Measurements from ENCODE around the gene FAM13C. TPM values are rescaled to one million over a fixed set of nuclear protein-coding genes. Genes with fewer than 3 reads are reported as not detected.

Gene FAM13C
- total RNA-seq, 2 donors from 2014 or later = not detected

GRCh38 chr10:59279991-59280505 is 82.3 kb downstream of the FAM13C start:
- H3K27ac Mint-ChIP-seq = no peak overlapping the region
- ATAC-seq (replicated peaks in 1 of 2) = no peak
- H3K27me3 Mint-ChIP-seq (ENCODE audit: low read depth) = peaks cover 8% of the 10 kb centered on the region
- no peak overlapping the region for H3K4me3 Mint-ChIP-seq
- H3K4me1 Mint-ChIP-seq (ENCODE audit: low read depth) = no peaks in the 10 kb centered on the region
- no peaks in the 10 kb centered on the region for H3K36me3 Mint-ChIP-seq (ENCODE audit: insufficient read depth in 2 of 2)
- DNase-seq = no peak
- peaks cover 2% of the 10 kb centered on the region in 2 donors for H3K9me3 Mint-ChIP-seq

GRCh38 chr10:59279476-59279875 is 82.9 kb downstream of the FAM13C start:
- no peak for ATAC-seq (replicated peaks in 1 of 2)
- peaks cover 3% of the 10 kb centered on the region for H3K27me3 Mint-ChIP-seq (ENCODE audit: low read depth)
- no peaks in the 10 kb centered on the region for H3K9me3 Mint-ChIP-seq
- no peak for DNase-seq
- no peak overlapping the region for H3K4me3 Mint-ChIP-seq
- no peak overlapping the region for H3K27ac Mint-ChIP-seq
- H3K4me1 Mint-ChIP-seq (ENCODE audit: low read depth) = no peaks in the 10 kb centered on the region
- no peaks in the 10 kb centered on the region for H3K36me3 Mint-ChIP-seq (ENCODE audit: insufficient read depth in 2 of 2)

GRCh38 chr10:59276919-59277318 is 85.4 kb downstream of the FAM13C start:
- DNase-seq = no peak
- H3K36me3 Mint-ChIP-seq (ENCODE audit: insufficient read depth in 2 of 2) = no peaks in the 10 kb centered on the region

GRCh38 chr10:59276133-59276532 is 86.2 kb downstream of the FAM13C start:
- Mint-ChIP-seq H3K27me3 (ENCODE audit: low read depth) (no peaks in the 10 kb centered on the region), H3K9me3 (no peaks in the 10 kb centered on the region), H3K27ac (no peak overlapping the region), H3K36me3 (ENCODE audit: insufficient read depth in 2 of 2) (no peaks in the 10 kb centered on the region), H3K4me3 (no peak overlapping the region), H3K4me1 (ENCODE audit: low read depth) (no peaks in the 10 kb centered on the region)
- no peak for ATAC-seq (replicated peaks in 1 of 2)
- no peak for DNase-seq

More at GRCh38 chr10:59276919-59277318, 85.4 kb downstream of the FAM13C start:
- no peak for ATAC-seq (replicated peaks in 1 of 2)
- H3K9me3 Mint-ChIP-seq = no peaks in the 10 kb centered on the region
- no peak overlapping the region for H3K4me3 Mint-ChIP-seq
- no peaks in the 10 kb centered on the region for H3K4me1 Mint-ChIP-seq (ENCODE audit: low read depth)
- H3K27me3 Mint-ChIP-seq (ENCODE audit: low read depth) = no peaks in the 10 kb centered on the region
- H3K27ac Mint-ChIP-seq = no peak overlapping the region

GRCh38 chr10:59273445-59273844 is 88.9 kb downstream of the FAM13C start:
- Mint-ChIP-seq H3K9me3 (no peaks in the 10 kb centered on the region), H3K27me3 (ENCODE audit: low read depth) (no peaks in the 10 kb centered on the region), H3K27ac (no peak overlapping the region), H3K4me1 (ENCODE audit: low read depth) (no peaks in the 10 kb centered on the region), H3K4me3 (no peak overlapping the region), H3K36me3 (ENCODE audit: insufficient read depth in 2 of 2) (no peaks in the 10 kb centered on the region)
- DNase-seq (no peak), ATAC-seq (replicated peaks in 1 of 2) (no peak)

- Mint-ChIP-seq H3K36me3 (ENCODE audit: insufficient read depth in 2 of 2) (no peaks in the 10 kb centered on the region), H3K9me3 (peaks cover 0 to 2% of the 10 kb centered on the region in 2 donors), H3K4me1 (ENCODE audit: low read depth) (no peaks in the 10 kb centered on the region), H3K27ac (no peak overlapping the region), H3K27me3 (ENCODE audit: low read depth) (no peaks in the 10 kb centered on the region), H3K4me3 (no peak overlapping the region)
- no peak for ATAC-seq (replicated peaks in 1 of 2)
- no peak for DNase-seq
Measured at GRCh38 chr10:59272061-59272460, 90.3 kb downstream of the FAM13C start.

GRCh38 chr10:59271160-59271559 is 91.2 kb downstream of the FAM13C start:
- Mint-ChIP-seq H3K4me3 (no peak overlapping the region), H3K36me3 (ENCODE audit: insufficient read depth in 2 of 2) (no peaks in the 10 kb centered on the region), H3K9me3 (peaks cover 0 to 2% of the 10 kb centered on the region in 2 donors), H3K4me1 (ENCODE audit: low read depth) (no peaks in the 10 kb centered on the region), H3K27me3 (ENCODE audit: low read depth) (no peaks in the 10 kb centered on the region), H3K27ac (no peak overlapping the region)
- DNase-seq (no peak), ATAC-seq (replicated peaks in 1 of 2) (no peak)

- Mint-ChIP-seq H3K27ac (no peak overlapping the region), H3K36me3 (ENCODE audit: insufficient read depth in 2 of 2) (no peaks in the 10 kb centered on the region), H3K9me3 (peaks cover 0 to 2% of the 10 kb centered on the region in 2 donors), H3K27me3 (ENCODE audit: low read depth) (no peaks in the 10 kb centered on the region), H3K4me3 (no peak overlapping the region), H3K4me1 (ENCODE audit: low read depth) (no peaks in the 10 kb centered on the region)
- DNase-seq (no peak), ATAC-seq (replicated peaks in 1 of 2) (no peak)
Measured at GRCh38 chr10:59270492-59270891, 91.9 kb downstream of the FAM13C start.

- DNase-seq (no peak), ATAC-seq (replicated peaks in 1 of 2) (no peak)
- Mint-ChIP-seq H3K36me3 (ENCODE audit: insufficient read depth in 2 of 2) (no peaks in the 10 kb centered on the region), H3K4me1 (ENCODE audit: low read depth) (no peaks in the 10 kb centered on the region), H3K4me3 (no peak overlapping the region), H3K27ac (no peak overlapping the region), H3K9me3 (peaks cover 0 to 2% of the 10 kb centered on the region in 2 donors), H3K27me3 (ENCODE audit: low read depth) (no peaks in the 10 kb centered on the region)
Measured at GRCh38 chr10:59269651-59270050, 92.7 kb downstream of the FAM13C start.

GRCh38 chr10:59268460-59268859 is 93.9 kb downstream of the FAM13C start:
- H3K9me3 Mint-ChIP-seq = peaks cover 0 to 2% of the 10 kb centered on the region in 2 donors
- H3K27me3 Mint-ChIP-seq (ENCODE audit: low read depth) = no peaks in the 10 kb centered on the region
- no peak overlapping the region for H3K27ac Mint-ChIP-seq
- H3K4me3 Mint-ChIP-seq = no peak overlapping the region
- H3K36me3 Mint-ChIP-seq (ENCODE audit: insufficient read depth in 2 of 2) = no peaks in the 10 kb centered on the region
- no peaks in the 10 kb centered on the region for H3K4me1 Mint-ChIP-seq (ENCODE audit: low read depth)
- ATAC-seq (replicated peaks in 1 of 2) (no peak), DNase-seq (no peak)

- ATAC-seq (replicated peaks in 1 of 2) = no peak
- H3K27ac Mint-ChIP-seq = no peak overlapping the region
- no peaks in the 10 kb centered on the region for H3K4me1 Mint-ChIP-seq (ENCODE audit: low read depth)
- H3K27me3 Mint-ChIP-seq (ENCODE audit: low read depth) = no peaks in the 10 kb centered on the region
- H3K36me3 Mint-ChIP-seq (ENCODE audit: insufficient read depth in 2 of 2) = no peaks in the 10 kb centered on the region
- no peak overlapping the region for H3K4me3 Mint-ChIP-seq
- peaks cover 0 to 2% of the 10 kb centered on the region in 2 donors for H3K9me3 Mint-ChIP-seq
- DNase-seq = no peak
Measured at GRCh38 chr10:59266321-59266720, 96.0 kb downstream of the FAM13C start.

- Mint-ChIP-seq H3K27me3 (ENCODE audit: low read depth) (no peaks in the 10 kb centered on the region), H3K4me3 (no peak overlapping the region), H3K36me3 (ENCODE audit: insufficient read depth in 2 of 2) (no peaks in the 10 kb centered on the region), H3K4me1 (ENCODE audit: low read depth) (no peaks in the 10 kb centered on the region), H3K9me3 (peaks cover 2% of the 10 kb centered on the region in 2 donors), H3K27ac (no peak overlapping the region)
- ATAC-seq (replicated peaks in 1 of 2) (no peak), DNase-seq (no peak)
Measured at GRCh38 chr10:59265141-59265540, 97.2 kb downstream of the FAM13C start.

GRCh38 chr10:59258890-59259289 is 103.5 kb downstream of the FAM13C start:
- Mint-ChIP-seq H3K4me1 (ENCODE audit: low read depth) (no peaks in the 10 kb centered on the region), H3K36me3 (ENCODE audit: insufficient read depth in 2 of 2) (no peaks in the 10 kb centered on the region), H3K27me3 (ENCODE audit: low read depth) (no peaks in the 10 kb centered on the region), H3K27ac (no peak overlapping the region), H3K9me3 (peaks cover 0 to 5% of the 10 kb centered on the region in 2 donors), H3K4me3 (no peak overlapping the region)
- no peak for ATAC-seq (replicated peaks in 1 of 2)
- no peak for DNase-seq

- Mint-ChIP-seq H3K4me1 (ENCODE audit: low read depth) (no peaks in the 10 kb centered on the region), H3K36me3 (ENCODE audit: insufficient read depth in 2 of 2) (no peaks in the 10 kb centered on the region), H3K27me3 (ENCODE audit: low read depth) (no peaks in the 10 kb centered on the region), H3K9me3 (peaks cover 0 to 5% of the 10 kb centered on the region in 2 donors), H3K27ac (no peak overlapping the region), H3K4me3 (no peak overlapping the region)
- no peak for ATAC-seq (replicated peaks in 1 of 2)
- DNase-seq = no peak
Measured at GRCh38 chr10:59257224-59257623, 105.1 kb downstream of the FAM13C start.

All from activated T-cell treated with anti-CD3 and anti-CD28 coated beads, Interleukin-2, amount 50 U/mL, for 72 hours (primary cell).